A673 (cell line): ENCODE data around the gene TRERF1. TPM values are rescaled to one million over a fixed set of nuclear protein-coding genes. Genes with fewer than 3 reads are reported as not detected.
"Not testable (repeated sequence)": the region's sequence is repeated elsewhere in the genome, so short reads cannot be mapped to it uniquely, and the experiment has no call there.

Experiments used
- BruUV-seq: library from RNA; stranded (reverse); fragments of 400-500 nt; replicated peaks from 2 replicates; lab custom pipeline; 2021; lab: Mats Ljungman, UMichigan
- CTCF ChIA-PET: fragments of 300-600 bp; sonication (Branson Sonifier 250); formaldehyde crosslinking; loops from one replicate; lab custom pipeline; 2022; ENCODE audit warnings: antibody characterized with exemption; lab: Charles Lee
- POLR2A ChIA-PET: fragments of 300-600 bp; sonication (Branson Sonifier 250); formaldehyde crosslinking; loops from one replicate; lab custom pipeline; 2022; ENCODE audit warnings: antibody characterized with exemption; ENCODE audit not compliant: low non-redundant PET; lab: Charles Lee
- DNase-seq: peaks from one replicate; pipeline ENCODE4 v3.0.0-alpha.2; 2015; ENCODE audit warnings: low spot score
- H3K27ac ChIP-seq: fragments of 200-600 bp; sonication (generic); 2 replicates; pipeline ENCODE4 v1.5.1; 2016; ENCODE audit warnings: mixed run types, low read depth, mild to moderate bottlenecking, mixed read lengths, antibody characterized with exemption, low read length; ENCODE audit not compliant: poor library complexity, severe bottlenecking
- H3K27me3 ChIP-seq: fragments of 200-600 bp; sonication (generic); replicated peaks from 2 replicates; pipeline ENCODE4 v1.6.1; 2017; ENCODE audit warnings: mixed run types, low read depth, mild to moderate bottlenecking, mixed read lengths, antibody characterized with exemption, low read length; ENCODE audit not compliant: insufficient read depth, poor library complexity
- H3K36me3 ChIP-seq: fragments of 200-600 bp; sonication (generic); 2 replicates; pipeline ENCODE4 v1.6.1; 2016; ENCODE audit warnings: mixed run types, mild to moderate bottlenecking, mixed read lengths, antibody characterized with exemption, low read length; ENCODE audit not compliant: insufficient read depth, poor library complexity, severe bottlenecking
- H3K4me1 ChIP-seq: fragments of 200-600 bp; sonication (generic); 2 replicates; pipeline ENCODE4 v1.6.1; 2017; ENCODE audit warnings: mixed run types, mild to moderate bottlenecking, mixed read lengths, antibody characterized with exemption, low read length; ENCODE audit not compliant: insufficient read depth, poor library complexity, severe bottlenecking
- H3K4me3 ChIP-seq: fragments of 200-600 bp; sonication (generic); 2 replicates; pipeline ENCODE4 v1.5.1; 2016; ENCODE audit warnings: low read depth, mixed run types, mild to moderate bottlenecking, mixed read lengths, low read length; ENCODE audit not compliant: poor library complexity, severe bottlenecking
- H3K9me3 ChIP-seq: fragments of 200-600 bp; sonication (generic); 2 replicates; pipeline ENCODE4 v1.6.1; 2016; ENCODE audit warnings: mixed run types, low read depth, mild to moderate bottlenecking, mixed read lengths, antibody characterized with exemption, low read length; ENCODE audit not compliant: poor library complexity, severe bottlenecking
- CTCF ChIP-seq: fragments of 300-800, 200-600 bp; sonication (generic); conservative IDR thresholded peaks from 2 replicates; pipeline ENCODE4 v1.5.1; 2017; ENCODE audit warnings: low read depth, mild to moderate bottlenecking, antibody characterized with exemption, low read length, moderate library complexity, mixed read lengths
- EZH2 ChIP-seq: fragments of 200-600 bp; sonication (generic); IDR thresholded peaks from 2 replicates; pipeline ENCODE4 v1.6.1; 2017; ENCODE audit warnings: borderline replicate concordance, low read depth, mild to moderate bottlenecking, mixed read lengths, antibody characterized with exemption, low read length; ENCODE audit not compliant: poor library complexity, severe bottlenecking
- intact Hi-C: fragments of 100-400 bp; cut with micrococcal nuclease; formaldehyde crosslinking; loops from one replicate; pipeline ENCODE4 v1.10.0; 2022; ENCODE audit not compliant: unreplicated experiment
- total RNA-seq: library from RNA; stranded (reverse); gene quantifications from 2 replicates; pipeline ENCODE4 v1.2.3, GENCODE V29; 2021

Gene TRERF1
- total RNA-seq, 1 experiment from 2014 or later, result 9.5 TPM

DNA sequence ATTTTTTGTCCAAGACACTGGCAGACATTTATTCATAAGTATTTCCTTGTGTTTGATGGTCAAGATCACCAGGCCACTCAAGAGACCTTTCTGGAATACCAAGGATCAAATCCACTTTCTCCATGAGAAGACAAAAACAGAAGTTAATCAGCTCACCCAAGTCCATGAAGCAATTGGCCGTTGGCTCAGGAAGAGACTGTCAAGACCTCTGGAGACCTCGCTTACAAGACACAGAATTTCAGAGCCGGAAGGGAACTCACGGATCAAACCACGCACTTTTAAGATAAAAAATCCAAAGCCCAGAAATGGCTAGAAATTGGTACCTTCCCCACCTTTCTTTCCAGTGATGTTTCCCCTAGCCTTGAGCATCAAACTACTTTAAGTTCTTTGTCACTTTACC is 3.3 kb downstream of the TRERF1 start:
- H3K4me3 ChIP-seq, result no peak overlapping the region
- ChIA-PET CTCF (no interaction called here), POLR2A (no interaction called here)

GRCh38 chr6:42446996-42447395 is 4.7 kb downstream of the TRERF1 start:
- no TSS peak for BruUV-seq
- Histone ChIP-seq H3K27ac (no peak overlapping the region), H3K27me3 (no peaks in the 10 kb centered on the region), H3K36me3 (no peaks in the 10 kb centered on the region), H3K4me1 (peaks cover 15% of the 10 kb centered on the region), H3K9me3 (no peaks in the 10 kb centered on the region), H3K4me3 (no peak overlapping the region)
- no peak for DNase-seq
- intact Hi-C loops, result no loop called here
- TF ChIP-seq EZH2, result no peak
- TF ChIP-seq CTCF, result no peak
- ChIA-PET CTCF (no interaction called here), POLR2A (no interaction called here)

More for the DNA sequence above, 3.3 kb downstream of the TRERF1 start:
- H3K9me3 ChIP-seq, result no peaks in the 10 kb centered on the region
- no peak for DNase-seq
- no TSS peak for BruUV-seq
- TF ChIP-seq EZH2, result no peak
- no peak for TF ChIP-seq CTCF
- intact Hi-C loops, result no loop called here
- peaks cover 12% of the 10 kb centered on the region for H3K4me1 ChIP-seq
- no peaks in the 10 kb centered on the region for H3K27me3 ChIP-seq
- H3K27ac ChIP-seq, result no peak overlapping the region
- no peaks in the 10 kb centered on the region for H3K36me3 ChIP-seq

DNA sequence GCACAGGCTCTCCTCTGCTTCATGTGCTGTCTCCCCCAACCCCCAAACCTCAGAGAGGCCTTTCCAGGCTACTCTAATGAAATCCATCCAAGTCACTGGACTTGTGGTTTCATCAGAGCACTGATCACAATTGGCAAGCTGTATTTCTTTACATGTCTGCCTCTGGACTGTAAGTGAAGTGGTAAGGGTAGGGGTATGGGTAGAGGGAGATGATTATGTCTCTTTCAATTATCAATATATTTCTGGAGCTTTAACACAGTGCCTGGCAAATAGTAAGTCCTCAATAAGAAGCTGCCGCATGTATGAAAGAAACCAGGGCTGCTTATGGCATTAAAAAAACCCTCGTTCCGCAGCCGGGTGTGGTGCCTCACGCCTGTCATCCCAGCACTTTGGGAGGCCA is 5.4 kb downstream of the TRERF1 start:
- H3K4me3 ChIP-seq, result no peak overlapping the region
- CTCF ChIA-PET, result no interaction called here
- POLR2A ChIA-PET, result no interaction called here
- no peaks in the 10 kb centered on the region for H3K9me3 ChIP-seq
- no TSS peak for BruUV-seq
- no peak for DNase-seq
- H3K4me1 ChIP-seq, result peaks cover 21% of the 10 kb centered on the region
- TF ChIP-seq CTCF, result no peak
- no peak for TF ChIP-seq EZH2
- H3K27me3 ChIP-seq, result no peaks in the 10 kb centered on the region
- intact Hi-C loops, result no loop called here
- H3K27ac ChIP-seq, result no peak overlapping the region
- H3K36me3 ChIP-seq, result no peaks in the 10 kb centered on the region

DNA sequence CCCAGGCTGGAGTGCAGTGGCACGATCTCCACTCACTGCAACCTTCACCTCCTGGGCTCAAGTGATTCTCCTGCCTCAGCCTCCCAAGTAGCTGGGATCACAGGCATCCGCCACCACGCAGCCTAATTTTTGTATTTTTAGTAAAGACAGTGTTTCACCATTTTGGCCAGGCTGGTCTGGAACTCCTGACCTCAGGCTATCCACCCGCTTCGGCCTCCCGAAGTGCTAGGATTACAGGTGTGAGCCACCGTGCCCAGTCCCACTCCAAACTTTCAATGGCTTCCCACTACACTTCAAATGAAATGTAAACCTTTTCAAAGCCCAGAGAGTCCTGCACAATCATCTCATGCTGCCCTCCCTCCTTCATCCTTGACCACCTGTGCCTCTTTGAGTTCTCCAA is 5.8 kb downstream of the TRERF1 start:
- POLR2A ChIA-PET, result not testable (repeated sequence)

More for the DNA sequence above, 5.8 kb downstream of the TRERF1 start:
- BruUV-seq, H3K4me3 ChIP-seq, intact Hi-C loops, DNase-seq, H3K9me3 ChIP-seq, CTCF ChIA-PET, H3K27me3 ChIP-seq, H3K27ac ChIP-seq, H3K36me3 ChIP-seq: not testable (repeated sequence)
- H3K4me1 ChIP-seq, result peaks cover 25% of the 10 kb centered on the region
